Measurements from ENCODE around the gene CYP11A1. TPM values are rescaled to one million over a fixed set of nuclear protein-coding genes. Genes with fewer than 3 reads are reported as not detected.
A peak's percentile ranks its signal among the peaks of the same experiment; 100 is the strongest.

CYP11A1 gene
- total RNA-seq, 1 experiment from 2014 or later, result not detected

GRCh38 chr15:74312445-74313007, 54.9 kb downstream of the CYP11A1 start:
- Histone ChIP-seq H3K27me3 (ENCODE audit: low read length) (no peaks in the 10 kb centered on the region), H2AFZ (ENCODE audit: low read length) (no peak overlapping the region), H3K9ac (ENCODE audit: low read length) (no peak overlapping the region), H3K4me1 (ENCODE audit: low read length) (peaks cover 6% of the 10 kb centered on the region), H3K36me3 (ENCODE audit: insufficient read depth, low read length) (no peaks in the 10 kb centered on the region), H3K79me2 (ENCODE audit: low read length) (no peaks in the 10 kb centered on the region), H4K20me1 (ENCODE audit: insufficient read depth, low read depth, low read length) (no peaks in the 10 kb centered on the region), H3K4me2 (ENCODE audit: low read depth, low read length, poor library complexity, severe bottlenecking) (no peak overlapping the region), H3K9me2 (replicated peaks; ENCODE audit: insufficient read depth, low read length) (no peaks in the 10 kb centered on the region), H3K27ac (ENCODE audit: low read length) (no peak overlapping the region), H3K4me3 (ENCODE audit: low read length) (no peak overlapping the region), H3K9me3 (ENCODE audit: low read length) (no peaks in the 10 kb centered on the region)
- DNase-seq, result no peak

GRCh38 chr15:74311734-74312444, 55.6 kb downstream of the CYP11A1 start:
- H3K4me1 ChIP-seq (ENCODE audit: low read length), result peaks cover 6% of the 10 kb centered on the region
- no peak overlapping the region for H3K9ac ChIP-seq (ENCODE audit: low read length)
- H2AFZ ChIP-seq (ENCODE audit: low read length), result no peak overlapping the region
- no peaks in the 10 kb centered on the region for H4K20me1 ChIP-seq (ENCODE audit: insufficient read depth, low read depth, low read length)
- H3K4me2 ChIP-seq (ENCODE audit: low read depth, low read length, poor library complexity, severe bottlenecking), result no peak overlapping the region
- H3K9me2 ChIP-seq (replicated peaks; ENCODE audit: insufficient read depth, low read length), result no peaks in the 10 kb centered on the region
- H3K27me3 ChIP-seq (ENCODE audit: low read length), result no peaks in the 10 kb centered on the region
- H3K79me2 ChIP-seq (ENCODE audit: low read length), result no peaks in the 10 kb centered on the region
- H3K27ac ChIP-seq (ENCODE audit: low read length), result no peak overlapping the region
- no peak for DNase-seq
- H3K36me3 ChIP-seq (ENCODE audit: insufficient read depth, low read length), result no peaks in the 10 kb centered on the region
- H3K9me3 ChIP-seq (ENCODE audit: low read length), result no peaks in the 10 kb centered on the region
- H3K4me3 ChIP-seq (ENCODE audit: low read length), result no peak overlapping the region

GRCh38 chr15:74307827-74308811, 59.3 kb downstream of the CYP11A1 start:
- Histone ChIP-seq H3K27ac (ENCODE audit: low read length) (no peak overlapping the region), H2AFZ (ENCODE audit: low read length) (no peak overlapping the region), H3K27me3 (ENCODE audit: low read length) (no peaks in the 10 kb centered on the region), H3K4me1 (ENCODE audit: low read length) (no peaks in the 10 kb centered on the region), H3K4me3 (ENCODE audit: low read length) (no peak overlapping the region), H3K79me2 (ENCODE audit: low read length) (no peaks in the 10 kb centered on the region), H3K9me3 (ENCODE audit: low read length) (no peaks in the 10 kb centered on the region), H3K9ac (ENCODE audit: low read length) (no peak overlapping the region), H3K9me2 (replicated peaks; ENCODE audit: insufficient read depth, low read length) (no peaks in the 10 kb centered on the region), H3K36me3 (ENCODE audit: insufficient read depth, low read length) (no peaks in the 10 kb centered on the region), H3K4me2 (ENCODE audit: low read depth, low read length, poor library complexity, severe bottlenecking) (no peak overlapping the region), H4K20me1 (ENCODE audit: insufficient read depth, low read depth, low read length) (no peaks in the 10 kb centered on the region; the same call in 1 of the 2 replicates)
- peak; percentile 85 for DNase-seq

- no peaks in the 10 kb centered on the region for H3K27me3 ChIP-seq (ENCODE audit: low read length)
- H2AFZ ChIP-seq (ENCODE audit: low read length), result no peak overlapping the region
Measured at GRCh38 chr15:74306781-74307217, 60.6 kb downstream of the CYP11A1 start.

GRCh38 chr15:74305687-74306086, 61.8 kb downstream of the CYP11A1 start:
- Histone ChIP-seq H2AFZ (ENCODE audit: low read length) (no peak overlapping the region), H3K9me3 (ENCODE audit: low read length) (no peaks in the 10 kb centered on the region), H3K79me2 (ENCODE audit: low read length) (no peaks in the 10 kb centered on the region), H3K27me3 (ENCODE audit: low read length) (no peaks in the 10 kb centered on the region), H4K20me1 (ENCODE audit: insufficient read depth, low read depth, low read length) (peaks cover 3% of the 10 kb centered on the region), H3K36me3 (ENCODE audit: insufficient read depth, low read length) (no peaks in the 10 kb centered on the region), H3K4me3 (ENCODE audit: low read length) (no peak overlapping the region), H3K9ac (ENCODE audit: low read length) (no peak overlapping the region), H3K4me2 (ENCODE audit: low read depth, low read length, poor library complexity, severe bottlenecking) (no peak overlapping the region), H3K4me1 (ENCODE audit: low read length) (no peaks in the 10 kb centered on the region), H3K9me2 (replicated peaks; ENCODE audit: insufficient read depth, low read length) (no peaks in the 10 kb centered on the region), H3K27ac (ENCODE audit: low read length) (no peak overlapping the region)
- DNase-seq, result no peak

More at GRCh38 chr15:74306781-74307217, 60.6 kb downstream of the CYP11A1 start:
- no peaks in the 10 kb centered on the region for H3K36me3 ChIP-seq (ENCODE audit: insufficient read depth, low read length)
- H3K79me2 ChIP-seq (ENCODE audit: low read length), result no peaks in the 10 kb centered on the region
- DNase-seq, result no peak
- no peak overlapping the region for H3K27ac ChIP-seq (ENCODE audit: low read length)
- H4K20me1 ChIP-seq (ENCODE audit: insufficient read depth, low read depth, low read length), result peaks cover 3% of the 10 kb centered on the region
- no peak overlapping the region for H3K4me2 ChIP-seq (ENCODE audit: low read depth, low read length, poor library complexity, severe bottlenecking)
- H3K9me2 ChIP-seq (replicated peaks; ENCODE audit: insufficient read depth, low read length), result no peaks in the 10 kb centered on the region
- H3K9ac ChIP-seq (ENCODE audit: low read length), result no peak overlapping the region
- H3K9me3 ChIP-seq (ENCODE audit: low read length), result no peaks in the 10 kb centered on the region
- H3K4me1 ChIP-seq (ENCODE audit: low read length), result no peaks in the 10 kb centered on the region
- no peak overlapping the region for H3K4me3 ChIP-seq (ENCODE audit: low read length)

- Histone ChIP-seq H3K79me2 (ENCODE audit: low read length) (no peaks in the 10 kb centered on the region), H3K27ac (ENCODE audit: low read length) (no peak overlapping the region), H3K9ac (ENCODE audit: low read length) (no peak overlapping the region), H3K9me3 (ENCODE audit: low read length) (no peaks in the 10 kb centered on the region), H3K9me2 (replicated peaks; ENCODE audit: insufficient read depth, low read length) (no peaks in the 10 kb centered on the region), H4K20me1 (ENCODE audit: insufficient read depth, low read depth, low read length) (peaks cover 3% of the 10 kb centered on the region), H3K4me2 (ENCODE audit: low read depth, low read length, poor library complexity, severe bottlenecking) (no peak overlapping the region), H3K4me3 (ENCODE audit: low read length) (no peak overlapping the region), H3K4me1 (ENCODE audit: low read length) (no peaks in the 10 kb centered on the region), H3K36me3 (ENCODE audit: insufficient read depth, low read length) (no peaks in the 10 kb centered on the region), H3K27me3 (ENCODE audit: low read length) (no peaks in the 10 kb centered on the region), H2AFZ (ENCODE audit: low read length) (no peak overlapping the region)
- DNase-seq, result no peak
Measured at GRCh38 chr15:74304431-74304830, 63.0 kb downstream of the CYP11A1 start.

GRCh38 chr15:74303741-74304309, 63.6 kb downstream of the CYP11A1 start:
- no peak overlapping the region for H3K4me2 ChIP-seq (ENCODE audit: low read depth, low read length, poor library complexity, severe bottlenecking)
- H3K36me3 ChIP-seq (ENCODE audit: insufficient read depth, low read length), result no peaks in the 10 kb centered on the region
- no peaks in the 10 kb centered on the region for H3K4me1 ChIP-seq (ENCODE audit: low read length)
- no peak overlapping the region for H3K4me3 ChIP-seq (ENCODE audit: low read length)
- H3K9ac ChIP-seq (ENCODE audit: low read length), result no peak overlapping the region
- H3K79me2 ChIP-seq (ENCODE audit: low read length), result no peaks in the 10 kb centered on the region
- H3K27ac ChIP-seq (ENCODE audit: low read length), result no peak overlapping the region
- H3K9me3 ChIP-seq (ENCODE audit: low read length), result no peaks in the 10 kb centered on the region
- H3K27me3 ChIP-seq (ENCODE audit: low read length), result no peaks in the 10 kb centered on the region
- H3K9me2 ChIP-seq (replicated peaks; ENCODE audit: insufficient read depth, low read length), result no peaks in the 10 kb centered on the region
- DNase-seq, result no peak
- H4K20me1 ChIP-seq (ENCODE audit: insufficient read depth, low read depth, low read length), result peaks cover 3% of the 10 kb centered on the region
- H2AFZ ChIP-seq (ENCODE audit: low read length), result no peak overlapping the region

Measured in Karpas-422 (cell line).